Stimulated activated CD4-positive, alpha-beta T cell treated with anti-CD3 and anti-CD28 coated beads, Interleukin-15, amount 100 ng/mL, for 24 hours (primary cell): ENCODE data around the gene GCSAM.

Source experiments
- DNase-seq: peaks from one replicate; pipeline ENCODE4 v3.0.0-alpha.2; 2020

GCSAM gene

GRCh38 chr3:112132975-112133448 is at the start of gene GCSAM:
Gene GCSAM (minus strand): TSS chr3:112133248. CDS start chr3:112133120, 128 bp downstream.
- DNase-seq = peak; percentile 73

- DNase-seq = no peak
These were observed 42.6 kb upstream of the GCSAM start for GRCh38 chr3:112175646-112176045.

- DNase-seq = no peak
These were observed 42.0 kb upstream of the GCSAM start for GRCh38 chr3:112175037-112175436.

GRCh38 chr3:112171144-112171543 is 38.1 kb upstream of the GCSAM start:
- no peak for DNase-seq

GRCh38 chr3:112170046-112170445 is 37.0 kb upstream of the GCSAM start:
- no peak for DNase-seq

GRCh38 chr3:112167758-112168157 is 34.7 kb upstream of the GCSAM start:
- DNase-seq = no peak

- no peak for DNase-seq
These were observed 16.1 kb upstream of the GCSAM start for GRCh38 chr3:112149136-112149535.

- DNase-seq = no peak
These were observed 10.6 kb upstream of the GCSAM start for GRCh38 chr3:112143689-112144088.

GRCh38 chr3:112143251-112143650 is 10.2 kb upstream of the GCSAM start:
- DNase-seq = no peak

GRCh38 chr3:112141293-112141692 is 8.2 kb upstream of the GCSAM start:
- no peak for DNase-seq

GRCh38 chr3:112140584-112140983 is 7.5 kb upstream of the GCSAM start:
- DNase-seq = no peak

GRCh38 chr3:112138219-112138969 is 5.3 kb upstream of the GCSAM start:
- no peak for DNase-seq

GRCh38 chr3:112137781-112138180 is 4.7 kb upstream of the GCSAM start:
- DNase-seq = no peak

GRCh38 chr3:112136959-112137693 is 4.1 kb upstream of the GCSAM start:
- DNase-seq = peak; percentile 37

GRCh38 chr3:112136046-112136445 is 3.0 kb upstream of the GCSAM start:
- no peak for DNase-seq

GRCh38 chr3:112134335-112135124 is 1.5 kb upstream of the GCSAM start:
- no peak for DNase-seq

- DNase-seq = no peak
These were observed 732 bp upstream of the GCSAM start for GRCh38 chr3:112133626-112134334.

- DNase-seq = no peak
These were observed 494 bp downstream of the GCSAM start for GRCh38 chr3:112132554-112132953.

GRCh38 chr3:112132088-112132487 is 960 bp downstream of the GCSAM start:
- no peak for DNase-seq

- no peak for DNase-seq
These were observed 1.9 kb downstream of the GCSAM start for GRCh38 chr3:112131111-112131510.

- DNase-seq = no peak
These were observed 2.4 kb downstream of the GCSAM start for GRCh38 chr3:112130638-112130993.

GRCh38 chr3:112129925-112130637 is 3.0 kb downstream of the GCSAM start:
- DNase-seq = no peak
